GM12875 (cell line): Measurements from ENCODE around the gene GJC2.

ENCODE experiments used
- H3K4me3 ChIP-seq: one replicate; pipeline ENCODE4 v1.5.1; 2011; ENCODE audit warnings: low read depth, low read length, control low read depth
- CTCF ChIP-seq: IDR thresholded peaks from 2 replicates; pipeline ENCODE4 v1.5.1; 2011; ENCODE audit warnings: low read depth, mild to moderate bottlenecking, control low read depth, inconsistent platforms, low read length, moderate library complexity, borderline replicate concordance; ENCODE audit not compliant: insufficient read depth

The GJC2 gene

GRCh38 chr1:228154670-228155571, 5.2 kb downstream of the GJC2 start:
- no peak overlapping the region for H3K4me3 ChIP-seq
- no peak for TF ChIP-seq CTCF

GRCh38 chr1:228155596-228156514, 6.1 kb downstream of the GJC2 start:
- TF ChIP-seq CTCF: no peak
- no peak overlapping the region for H3K4me3 ChIP-seq

- H3K4me3 ChIP-seq: no peak overlapping the region
- no peak for TF ChIP-seq CTCF
Measured at GRCh38 chr1:228156515-228156881, 6.8 kb downstream of the GJC2 start.

GRCh38 chr1:228156941-228157728, 7.4 kb downstream of the GJC2 start:
- H3K4me3 ChIP-seq: no peak overlapping the region
- TF ChIP-seq CTCF: no peak

- no peak overlapping the region for H3K4me3 ChIP-seq
Measured at GRCh38 chr1:228157729-228158126, 8.0 kb downstream of the GJC2 start.

More at GRCh38 chr1:228157729-228158126, 8.0 kb downstream of the GJC2 start:
- TF ChIP-seq CTCF: no peak
